ENCODE measurements around the gene ANKLE1.

- TF ChIP-seq CTCF (IDR thresholded peaks at IDR 0.05; ENCODE audit: poor library complexity) (no peak), EZH2 (IDR thresholded peaks at IDR 0.05; ENCODE audit: borderline replicate concordance) (no peak)
These were observed 20.9 kb downstream of the ANKLE1 start for GRCh38 chr19:17302391-17303166.

Measured in hepatocyte (in vitro differentiated cells).